Measurements from ENCODE around the gene SPACA7.
"Not testable (repeated sequence)": the region's sequence is repeated elsewhere in the genome, so short reads cannot be mapped to it uniquely, and the experiment has no call there.

The SPACA7 gene

DNA sequence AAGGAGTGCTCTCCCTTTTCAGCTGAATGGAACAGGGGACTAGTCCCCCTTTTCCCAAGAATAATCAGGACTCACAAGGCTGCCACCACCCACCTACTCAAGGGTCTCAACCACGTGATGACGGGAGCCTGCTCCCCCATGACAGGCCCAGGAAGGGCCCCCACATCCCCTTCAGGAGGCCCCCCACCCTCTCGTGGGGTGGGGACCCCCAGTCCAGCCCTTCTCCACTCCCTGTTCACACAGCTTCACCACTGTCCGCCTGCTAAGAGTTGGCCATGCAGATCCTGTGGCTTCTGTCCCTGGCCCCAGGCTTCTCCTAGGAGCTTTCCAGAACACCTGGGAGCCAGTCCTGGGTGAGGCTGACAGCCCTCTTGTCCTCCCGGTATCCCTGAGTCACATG, 56.6 kb downstream of the SPACA7 start:
- peaks cover 19% of the 10 kb centered on the region for H3K9me3 ChIP-seq (ENCODE audit: control insufficient read depth, low read depth, low read length)
- H3K27ac ChIP-seq (ENCODE audit: low read length); H3K36me3 ChIP-seq (ENCODE audit: control insufficient read depth, low read depth, low read length); H3K27me3 ChIP-seq (ENCODE audit: control insufficient read depth, insufficient read depth, low read length); H3K9ac ChIP-seq (ENCODE audit: low read length); H3K4me1 ChIP-seq (ENCODE audit: control insufficient read depth, low read depth, low read length); H3K4me3 ChIP-seq (ENCODE audit: low read length): not testable (repeated sequence)

DNA sequence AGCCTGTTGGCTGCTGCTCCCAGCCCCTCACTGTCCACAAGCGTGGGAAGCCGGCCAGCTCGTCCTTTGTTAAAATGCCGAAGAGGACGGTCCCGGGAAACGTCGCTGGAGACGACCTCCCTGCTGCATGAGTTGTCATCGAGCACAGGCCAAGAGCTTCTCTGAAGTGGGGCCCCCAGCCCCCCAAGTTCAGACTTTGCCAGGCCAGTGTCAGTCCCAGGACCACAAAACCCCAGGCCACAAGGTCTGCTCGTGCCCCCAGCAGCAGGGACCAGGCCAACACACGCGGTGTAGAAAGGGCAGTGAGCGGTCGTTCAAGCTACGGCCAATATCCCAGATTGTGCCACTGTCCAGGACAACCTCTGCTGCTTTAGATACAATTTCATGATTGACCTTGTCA, 57.4 kb downstream of the SPACA7 start:
- H3K9me3 ChIP-seq (ENCODE audit: control insufficient read depth, low read depth, low read length) = peaks cover 26% of the 10 kb centered on the region
- H3K27me3 ChIP-seq (ENCODE audit: control insufficient read depth, insufficient read depth, low read length); H3K36me3 ChIP-seq (ENCODE audit: control insufficient read depth, low read depth, low read length); H3K9ac ChIP-seq (ENCODE audit: low read length); H3K4me1 ChIP-seq (ENCODE audit: control insufficient read depth, low read depth, low read length); H3K27ac ChIP-seq (ENCODE audit: low read length); H3K4me3 ChIP-seq (ENCODE audit: low read length): not testable (repeated sequence)

DNA sequence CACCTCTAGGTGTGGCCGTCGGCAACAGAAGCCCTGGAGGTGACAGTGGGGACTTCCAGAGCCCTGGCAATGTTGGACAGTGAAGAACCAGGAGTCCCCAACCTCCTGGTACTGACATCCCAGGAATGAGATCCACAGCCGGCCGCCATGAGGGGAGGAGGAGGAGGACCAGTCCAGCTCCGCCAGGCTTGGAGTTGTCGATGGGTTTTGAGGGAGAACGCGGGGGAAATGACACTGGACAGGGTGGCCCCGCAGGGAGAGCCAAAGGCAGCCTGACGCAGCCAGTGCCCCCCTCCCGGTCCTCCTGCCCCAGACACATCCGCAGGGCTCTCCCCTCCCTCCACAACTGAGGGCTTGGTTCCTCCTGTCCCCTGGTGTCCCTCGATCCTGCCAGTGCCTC, 57.9 kb downstream of the SPACA7 start:
- Histone ChIP-seq H3K9ac (ENCODE audit: low read length) (no peak overlapping the region), H3K27me3 (ENCODE audit: control insufficient read depth, insufficient read depth, low read length) (no peaks in the 10 kb centered on the region), H3K27ac (ENCODE audit: low read length) (no peak overlapping the region), H3K4me3 (ENCODE audit: low read length) (no peak overlapping the region), H3K4me1 (ENCODE audit: control insufficient read depth, low read depth, low read length) (no peaks in the 10 kb centered on the region), H3K36me3 (ENCODE audit: control insufficient read depth, low read depth, low read length) (no peaks in the 10 kb centered on the region), H3K9me3 (ENCODE audit: control insufficient read depth, low read depth, low read length) (peaks cover 21% of the 10 kb centered on the region)

DNA sequence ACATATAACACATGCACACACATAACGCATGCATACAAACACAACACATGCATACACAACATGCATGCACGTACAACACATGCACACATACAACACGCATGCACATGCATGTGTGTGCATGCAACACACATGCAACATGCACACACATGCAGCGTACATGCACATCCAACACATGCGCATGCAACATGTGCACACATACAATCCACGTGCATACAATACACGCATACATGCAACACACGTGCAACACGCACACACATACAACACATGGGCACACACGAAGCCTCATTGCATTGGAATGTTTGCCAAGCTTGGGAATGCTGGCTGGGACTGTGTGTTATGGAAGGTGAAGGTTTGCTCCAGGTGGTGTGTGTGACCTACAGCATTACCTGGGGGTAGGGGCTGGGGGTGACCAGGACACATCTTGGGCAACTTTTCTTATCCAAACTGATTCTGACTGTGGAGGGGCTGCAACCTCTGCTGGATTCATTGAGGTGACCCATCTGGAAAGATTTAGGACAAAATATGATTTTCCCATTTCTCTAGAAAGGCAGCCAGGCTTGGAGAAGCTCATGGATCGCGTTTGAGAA, 58.9 kb downstream of the SPACA7 start:
- Histone ChIP-seq H3K9ac (ENCODE audit: low read length) (no peak overlapping the region), H3K9me3 (ENCODE audit: control insufficient read depth, low read depth, low read length) (peaks cover 12% of the 10 kb centered on the region), H3K27ac (ENCODE audit: low read length) (no peak overlapping the region), H3K4me1 (ENCODE audit: control insufficient read depth, low read depth, low read length) (no peaks in the 10 kb centered on the region), H3K27me3 (ENCODE audit: control insufficient read depth, insufficient read depth, low read length) (no peaks in the 10 kb centered on the region), H3K4me3 (ENCODE audit: low read length) (no peak overlapping the region), H3K36me3 (ENCODE audit: control insufficient read depth, low read depth, low read length) (no peaks in the 10 kb centered on the region)

DNA sequence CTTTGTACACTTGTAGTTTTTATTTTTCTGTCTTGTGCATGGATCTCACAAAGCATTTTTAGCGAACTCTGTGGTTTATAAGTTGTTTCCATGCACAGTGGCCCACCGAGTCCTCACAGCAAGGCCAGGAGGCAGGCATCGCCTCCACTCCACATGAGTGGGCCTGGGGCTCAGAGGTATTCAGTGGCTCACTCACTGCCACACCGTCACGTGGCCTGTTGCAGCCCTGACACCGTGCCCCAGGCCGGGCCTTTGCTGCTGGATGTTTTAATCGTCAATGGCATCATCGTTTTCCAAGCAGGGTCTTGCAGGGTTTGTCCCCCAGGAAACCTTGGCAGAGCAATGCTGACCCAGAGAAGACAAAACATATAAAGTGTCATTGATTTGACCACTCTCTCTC, 59.8 kb downstream of the SPACA7 start:
- Histone ChIP-seq H3K4me1 (ENCODE audit: control insufficient read depth, low read depth, low read length) (no peaks in the 10 kb centered on the region), H3K36me3 (ENCODE audit: control insufficient read depth, low read depth, low read length) (no peaks in the 10 kb centered on the region), H3K27me3 (ENCODE audit: control insufficient read depth, insufficient read depth, low read length) (no peaks in the 10 kb centered on the region), H3K4me3 (ENCODE audit: low read length) (no peak overlapping the region), H3K27ac (ENCODE audit: low read length) (no peak overlapping the region), H3K9ac (ENCODE audit: low read length) (no peak overlapping the region), H3K9me3 (ENCODE audit: control insufficient read depth, low read depth, low read length) (peaks cover 9% of the 10 kb centered on the region)

DNA sequence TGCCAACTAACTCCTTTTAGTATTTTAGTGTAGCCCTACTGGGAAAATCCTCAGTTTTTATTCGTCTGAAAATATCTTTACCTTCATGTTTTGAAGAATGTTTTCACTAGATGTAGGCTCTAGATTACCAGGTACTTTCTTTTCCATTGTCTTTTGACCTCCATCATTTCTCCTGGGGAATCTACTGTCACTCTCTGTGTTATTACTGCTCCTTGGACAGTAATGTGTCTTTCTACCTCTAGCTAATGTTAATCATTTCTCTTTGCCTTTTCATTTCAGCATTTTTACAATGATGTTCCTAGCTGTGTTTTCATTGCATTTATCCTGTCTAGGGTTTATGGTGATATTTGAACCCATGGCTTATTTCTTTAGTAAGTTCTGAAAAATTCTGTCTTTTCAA, 61.9 kb downstream of the SPACA7 start:
- Histone ChIP-seq H3K36me3 (ENCODE audit: control insufficient read depth, low read depth, low read length) (no peaks in the 10 kb centered on the region), H3K27me3 (ENCODE audit: control insufficient read depth, insufficient read depth, low read length) (peaks cover 6% of the 10 kb centered on the region), H3K4me3 (ENCODE audit: low read length) (no peak overlapping the region), H3K9me3 (ENCODE audit: control insufficient read depth, low read depth, low read length) (peaks cover 9% of the 10 kb centered on the region), H3K9ac (ENCODE audit: low read length) (no peak overlapping the region), H3K27ac (ENCODE audit: low read length) (no peak overlapping the region), H3K4me1 (ENCODE audit: control insufficient read depth, low read depth, low read length) (peaks cover 3% of the 10 kb centered on the region)

DNA sequence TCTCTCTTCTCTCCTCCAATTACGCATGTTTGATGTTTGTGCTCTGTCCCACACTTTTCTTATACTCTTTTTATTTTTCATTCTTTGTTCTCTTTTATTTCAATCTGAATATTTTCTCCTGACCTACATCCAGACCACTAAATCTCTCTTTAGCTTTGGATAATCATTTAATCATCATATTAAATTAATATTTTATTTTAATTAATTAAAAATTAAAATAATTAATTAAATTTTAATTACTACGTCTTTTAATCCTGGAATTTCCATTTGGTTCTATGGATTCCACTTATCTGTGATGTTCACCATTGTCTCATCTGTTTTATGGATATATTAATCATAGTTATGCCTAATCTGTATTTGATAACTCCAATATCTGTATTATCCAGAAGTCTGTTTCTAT, 62.4 kb downstream of the SPACA7 start:
- Histone ChIP-seq H3K9ac (ENCODE audit: low read length) (no peak overlapping the region), H3K27ac (ENCODE audit: low read length) (no peak overlapping the region), H3K27me3 (ENCODE audit: control insufficient read depth, insufficient read depth, low read length) (peaks cover 10% of the 10 kb centered on the region), H3K36me3 (ENCODE audit: control insufficient read depth, low read depth, low read length) (no peaks in the 10 kb centered on the region), H3K9me3 (ENCODE audit: control insufficient read depth, low read depth, low read length) (peaks cover 9% of the 10 kb centered on the region), H3K4me3 (ENCODE audit: low read length) (no peak overlapping the region), H3K4me1 (ENCODE audit: control insufficient read depth, low read depth, low read length) (peaks cover 7% of the 10 kb centered on the region)

DNA sequence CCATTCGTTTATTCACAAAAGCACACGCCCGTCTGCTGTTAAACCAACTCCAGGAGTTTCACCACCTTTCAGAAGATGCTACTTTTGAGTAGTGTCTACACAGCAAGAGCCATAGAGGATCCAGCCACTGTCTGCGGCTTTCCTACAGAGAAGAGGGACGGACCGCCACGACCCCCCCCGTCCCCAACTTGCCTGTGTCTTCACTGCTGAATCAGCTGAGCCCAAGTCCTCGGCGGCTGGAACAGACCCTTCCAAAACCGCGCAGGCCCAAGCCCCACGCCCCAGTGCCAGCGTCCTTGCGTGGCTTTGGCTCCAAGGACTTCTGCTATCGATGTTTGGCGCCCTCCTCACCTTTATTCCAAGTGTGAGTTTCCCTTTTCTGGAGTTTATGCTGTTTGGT, 65.1 kb downstream of the SPACA7 start:
- Histone ChIP-seq H3K9ac (ENCODE audit: low read length) (no peak overlapping the region), H3K9me3 (ENCODE audit: control insufficient read depth, low read depth, low read length) (peaks cover 9% of the 10 kb centered on the region), H3K4me3 (ENCODE audit: low read length) (no peak overlapping the region), H3K27ac (ENCODE audit: low read length) (no peak overlapping the region), H3K4me1 (ENCODE audit: control insufficient read depth, low read depth, low read length) (peaks cover 10% of the 10 kb centered on the region), H3K36me3 (ENCODE audit: control insufficient read depth, low read depth, low read length) (no peaks in the 10 kb centered on the region), H3K27me3 (ENCODE audit: control insufficient read depth, insufficient read depth, low read length) (peaks cover 14% of the 10 kb centered on the region)

DNA sequence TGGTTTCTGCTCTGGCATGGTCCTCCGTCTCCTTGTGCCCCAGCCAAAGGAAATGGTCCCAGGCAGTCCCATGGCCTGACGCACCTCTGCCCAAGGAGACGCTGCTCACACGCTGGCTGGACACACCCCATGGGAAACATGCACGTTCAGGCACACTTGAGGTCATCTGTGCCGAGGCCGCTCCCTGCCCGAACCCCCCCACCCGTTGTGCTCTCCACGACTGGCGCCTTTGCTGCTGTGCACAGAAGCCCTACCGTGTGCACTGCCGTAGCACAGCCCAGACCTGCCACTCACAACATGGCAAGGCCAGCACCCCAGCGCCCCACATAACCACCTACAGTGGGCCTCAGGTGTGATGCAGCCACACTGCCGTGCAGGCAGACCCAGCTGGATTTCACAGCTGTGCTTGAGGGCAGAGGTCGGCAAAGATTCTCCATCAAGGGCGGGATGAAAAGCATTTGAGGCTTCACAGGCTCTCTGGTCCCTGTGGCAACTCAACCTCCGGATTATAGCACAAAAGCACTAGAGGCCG, 65.7 kb downstream of the SPACA7 start:
- H3K27me3 ChIP-seq (ENCODE audit: control insufficient read depth, insufficient read depth, low read length) = peaks cover 14% of the 10 kb centered on the region
- no peaks in the 10 kb centered on the region for H3K36me3 ChIP-seq (ENCODE audit: control insufficient read depth, low read depth, low read length)
- H3K9ac ChIP-seq (ENCODE audit: low read length) = no peak overlapping the region
- H3K4me1 ChIP-seq (ENCODE audit: control insufficient read depth, low read depth, low read length) = peaks cover 10% of the 10 kb centered on the region
- H3K4me3 ChIP-seq (ENCODE audit: low read length) = no peak overlapping the region
- peaks cover 9% of the 10 kb centered on the region for H3K9me3 ChIP-seq (ENCODE audit: control insufficient read depth, low read depth, low read length)
- no peak overlapping the region for H3K27ac ChIP-seq (ENCODE audit: low read length)

DNA sequence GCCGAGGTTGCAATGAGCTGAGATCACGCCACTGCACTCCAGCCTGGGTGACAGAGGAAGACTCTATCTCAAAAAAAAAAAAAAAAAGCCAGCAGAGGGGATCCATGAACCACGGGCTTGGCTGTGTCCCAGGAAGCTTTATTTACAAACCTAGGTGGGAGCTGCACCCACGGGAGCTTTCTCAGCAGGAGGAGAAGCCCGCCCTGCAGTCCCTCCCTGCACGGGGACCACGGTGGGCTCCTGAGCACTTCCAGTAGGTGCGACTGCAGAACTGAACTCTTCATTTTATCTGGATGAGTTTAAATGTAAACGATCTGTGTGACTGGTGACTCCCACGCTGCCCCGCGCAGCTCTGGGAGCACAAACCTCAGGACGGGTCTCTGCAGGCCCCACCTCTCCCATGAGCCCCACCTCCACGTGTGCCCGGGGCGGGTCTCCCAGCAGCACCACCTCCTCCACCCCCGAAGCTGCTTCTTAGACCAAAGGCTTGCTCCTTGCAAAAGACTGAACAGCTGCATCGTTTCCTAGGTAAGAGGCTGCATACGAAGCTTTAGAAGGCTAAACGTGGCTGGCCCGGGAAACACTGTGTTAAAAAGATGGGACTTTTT, 66.4 kb downstream of the SPACA7 start:
- Histone ChIP-seq H3K4me1 (ENCODE audit: control insufficient read depth, low read depth, low read length) (peaks cover 10% of the 10 kb centered on the region), H3K9me3 (ENCODE audit: control insufficient read depth, low read depth, low read length) (peaks cover 9% of the 10 kb centered on the region), H3K4me3 (ENCODE audit: low read length) (no peak overlapping the region), H3K9ac (ENCODE audit: low read length) (no peak overlapping the region), H3K36me3 (ENCODE audit: control insufficient read depth, low read depth, low read length) (no peaks in the 10 kb centered on the region), H3K27ac (ENCODE audit: low read length) (no peak overlapping the region), H3K27me3 (ENCODE audit: control insufficient read depth, insufficient read depth, low read length) (peaks cover 14% of the 10 kb centered on the region)

DNA sequence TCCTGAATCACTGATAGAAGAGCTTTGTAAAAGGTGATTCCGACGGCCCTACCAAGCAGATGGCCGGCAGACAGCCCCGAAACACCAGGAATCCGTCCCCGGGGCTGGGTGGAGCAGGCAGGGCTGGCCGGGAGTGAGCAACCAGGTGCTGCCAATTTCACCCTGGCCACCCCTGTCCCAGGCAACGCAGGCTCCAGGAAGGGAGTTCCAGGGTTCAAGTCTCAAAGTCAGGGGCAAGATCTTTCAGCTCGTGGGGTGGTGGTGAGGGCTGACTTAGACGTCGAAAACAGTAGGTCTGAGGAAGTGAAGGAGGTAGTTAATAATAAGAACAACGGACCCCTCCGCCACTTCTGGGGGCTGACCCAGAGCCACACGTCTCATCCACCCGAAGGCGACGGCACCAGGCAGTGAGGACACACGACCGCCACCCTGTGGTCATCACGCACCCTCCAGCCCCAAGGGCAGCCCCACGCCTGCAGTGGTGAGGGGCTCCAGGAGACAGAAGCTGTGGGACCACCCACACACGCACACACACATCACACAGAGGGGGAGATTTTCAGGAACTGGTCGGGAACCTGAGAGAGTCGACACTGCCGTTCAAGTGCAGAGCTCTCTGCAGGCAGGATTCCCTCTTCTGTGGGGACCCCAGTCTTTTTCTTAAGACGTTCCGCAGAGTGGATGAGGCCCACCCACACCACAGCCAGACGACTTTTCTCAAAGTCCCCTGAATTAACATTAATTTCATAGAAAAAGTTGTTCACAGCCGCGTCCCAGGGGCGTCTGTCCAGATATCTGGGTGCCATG, 67.2 kb downstream of the SPACA7 start:
- Histone ChIP-seq H3K27ac (ENCODE audit: low read length) (no peak overlapping the region), H3K9ac (ENCODE audit: low read length) (no peak overlapping the region), H3K36me3 (ENCODE audit: control insufficient read depth, low read depth, low read length) (no peaks in the 10 kb centered on the region), H3K4me3 (ENCODE audit: low read length) (no peak overlapping the region), H3K9me3 (ENCODE audit: control insufficient read depth, low read depth, low read length) (peaks cover under 1% of the 10 kb centered on the region), H3K27me3 (ENCODE audit: control insufficient read depth, insufficient read depth, low read length) (peaks cover 14% of the 10 kb centered on the region), H3K4me1 (ENCODE audit: control insufficient read depth, low read depth, low read length) (peaks cover 10% of the 10 kb centered on the region)

DNA sequence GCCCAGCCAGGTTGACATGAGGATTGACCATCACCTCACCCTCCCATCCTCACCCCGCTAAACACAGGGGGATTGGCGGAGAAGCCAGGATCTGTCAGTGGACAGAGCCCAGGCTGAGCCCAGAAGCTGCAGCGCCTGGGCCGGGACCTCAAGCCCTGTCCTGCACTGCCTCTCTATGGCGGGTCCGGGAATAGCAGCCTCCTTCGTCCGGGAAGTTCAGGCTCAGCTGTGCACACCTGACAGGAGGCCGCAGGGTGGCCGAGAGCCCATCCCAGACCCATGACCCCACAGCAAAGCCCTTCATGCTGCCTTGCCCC, 67.8 kb downstream of the SPACA7 start:
- Histone ChIP-seq H3K27me3 (ENCODE audit: control insufficient read depth, insufficient read depth, low read length) (peaks cover 14% of the 10 kb centered on the region), H3K27ac (ENCODE audit: low read length) (no peak overlapping the region), H3K4me3 (ENCODE audit: low read length) (no peak overlapping the region), H3K4me1 (ENCODE audit: control insufficient read depth, low read depth, low read length) (peaks cover 10% of the 10 kb centered on the region), H3K9ac (ENCODE audit: low read length) (no peak overlapping the region), H3K9me3 (ENCODE audit: control insufficient read depth, low read depth, low read length) (no peaks in the 10 kb centered on the region), H3K36me3 (ENCODE audit: control insufficient read depth, low read depth, low read length) (no peaks in the 10 kb centered on the region)

Measured in iPS-18a (cell line).